ENCODE results near the gene AGPAT1. TPM values are rescaled to one million over a fixed set of nuclear protein-coding genes. Genes with fewer than 3 reads are reported as not detected.

The AGPAT1 gene
- total RNA-seq, 2 experiments from 2014 or later: 37.5 to 38.6 TPM

- DNase-seq: no peak
- no peak for ATAC-seq
- CTCF ChIA-PET: no interaction called here
- Mint-ChIP-seq H3K27me3 (no peaks in the 10 kb centered on the region), H3K4me3 (no peak overlapping the region), H3K4me1 (peaks cover 3% of the 10 kb centered on the region), H3K36me3 (peaks cover 6% of the 10 kb centered on the region), H3K9me3 (ENCODE audit: low read depth) (no peaks in the 10 kb centered on the region), H3K27ac (no peak overlapping the region)
Measured at GRCh38 chr6:32167761-32168262, 8.1 kb downstream of the AGPAT1 start.

GRCh38 chr6:32167154-32167760, 8.6 kb downstream of the AGPAT1 start:
- Mint-ChIP-seq H3K9me3 (ENCODE audit: low read depth) (no peaks in the 10 kb centered on the region), H3K27me3 (no peaks in the 10 kb centered on the region), H3K27ac (no peak overlapping the region), H3K36me3 (peaks cover 6% of the 10 kb centered on the region), H3K4me3 (no peak overlapping the region), H3K4me1 (no peaks in the 10 kb centered on the region)
- CTCF ChIA-PET: no interaction called here
- ATAC-seq (no peak), DNase-seq (no peak)

- DNase-seq: no peak
- no peak for ATAC-seq
- no peaks in the 10 kb centered on the region for H3K4me1 Mint-ChIP-seq
- H3K27ac Mint-ChIP-seq: no peak overlapping the region
- H3K4me3 Mint-ChIP-seq: no peak overlapping the region
- CTCF ChIA-PET: no interaction called here
- H3K36me3 Mint-ChIP-seq: peaks cover 6% of the 10 kb centered on the region
- no peaks in the 10 kb centered on the region for H3K9me3 Mint-ChIP-seq (ENCODE audit: low read depth)
- H3K27me3 Mint-ChIP-seq: no peaks in the 10 kb centered on the region
Measured at GRCh38 chr6:32166411-32167061, 9.3 kb downstream of the AGPAT1 start.

- no peak for ATAC-seq
- no peak within 1 kb of the TSS for H3K4me3 Mint-ChIP-seq
- no peak within 1 kb of the TSS for H3K27ac Mint-ChIP-seq
- H3K27me3 Mint-ChIP-seq: no peaks in the 10 kb centered on the region
- no peaks in the 10 kb centered on the region for H3K4me1 Mint-ChIP-seq
- CTCF ChIA-PET: interaction anchor here (0.6 to 1.8 kb wide), 3 partner anchors 10 to 31 kb away, joined by 3 to 8 read pairs (median 4); no protein-coding TSS in a partner anchor
- no peak for DNase-seq
- no peaks in the 10 kb centered on the region for H3K9me3 Mint-ChIP-seq (ENCODE audit: low read depth)
- H3K36me3 Mint-ChIP-seq: peaks cover 2% of the 10 kb centered on the region
Measured at GRCh38 chr6:32164295-32164694, 11.6 kb downstream of the AGPAT1 start, which contains the start of gene EGFL8. Gene EGFL8 (plus strand): TSS chr6:32164595. CDS start chr6:32166166, 1,571 bp downstream.

DNA sequence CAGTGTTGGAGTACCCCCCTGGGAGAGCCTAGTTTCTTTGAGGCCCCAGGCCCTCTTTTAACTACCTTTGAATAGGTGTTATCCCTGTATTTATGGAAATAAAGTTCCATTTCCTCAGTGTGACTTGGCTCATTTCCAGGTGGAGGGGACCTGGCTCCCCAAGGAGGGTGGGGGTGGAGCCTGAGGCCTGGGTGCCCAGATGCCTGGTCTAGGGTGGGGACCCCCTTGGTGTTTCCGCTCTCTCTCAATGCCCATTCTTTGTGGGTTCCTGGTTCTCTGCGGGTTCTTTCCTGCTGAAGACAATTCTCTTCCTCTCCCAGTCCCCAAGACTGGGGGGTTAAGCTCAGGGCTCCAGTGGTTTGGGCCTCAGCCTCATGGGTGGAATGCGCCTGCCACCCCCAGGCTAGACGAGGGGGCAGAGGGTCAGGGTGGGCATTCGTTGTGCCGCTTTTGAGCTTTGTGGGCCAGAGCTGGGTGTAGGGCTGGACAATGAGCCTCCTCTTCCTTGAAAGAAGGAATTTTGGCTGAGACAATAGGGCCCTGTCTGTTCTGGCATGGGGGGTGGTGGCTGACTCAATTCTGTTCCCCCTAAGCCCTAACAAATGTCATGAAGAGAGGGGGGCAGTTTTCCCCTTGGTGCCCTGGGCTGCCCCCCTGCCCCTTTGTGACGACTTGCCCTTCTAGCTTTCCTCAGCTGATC, 12.2 kb downstream of the AGPAT1 start:
- CTCF ChIA-PET: interaction anchor here (1.5 to 1.8 kb wide), 2 partner anchors 9 to 16 kb away, joined by 4 to 8 read pairs; no protein-coding TSS in a partner anchor

DNA sequence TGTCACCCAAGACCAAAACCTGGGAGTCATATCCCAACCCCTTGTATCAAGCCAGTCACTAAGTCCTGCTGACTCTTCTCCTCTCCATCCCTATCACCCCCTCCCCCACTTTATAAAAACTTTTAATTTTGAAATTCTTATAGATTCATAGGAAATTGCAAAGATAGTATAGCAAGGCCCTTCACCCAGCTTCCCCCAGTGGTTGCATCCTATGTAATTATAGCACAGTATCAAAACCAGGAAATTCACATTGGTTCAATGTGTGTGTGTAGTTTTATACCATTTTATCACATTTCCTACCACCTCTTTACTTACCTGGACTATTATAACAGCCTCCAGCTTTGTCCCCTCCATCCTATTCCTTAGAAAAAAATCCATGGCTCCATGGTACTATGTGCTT, 17.8 kb downstream of the AGPAT1 start:
- peaks cover 2% of the 10 kb centered on the region for H3K27me3 Mint-ChIP-seq
- CTCF ChIA-PET: interaction anchor here (1.1 kb wide), 1 partner anchor 39 kb away, joined by 4 read pairs; no protein-coding TSS in a partner anchor
- ATAC-seq (no peak), DNase-seq (no peak)
- H3K9me3 Mint-ChIP-seq (ENCODE audit: low read depth): no peaks in the 10 kb centered on the region
- no peak overlapping the region for H3K27ac Mint-ChIP-seq
- H3K36me3 Mint-ChIP-seq: peaks cover 9% of the 10 kb centered on the region
- peaks cover 18% of the 10 kb centered on the region for H3K4me1 Mint-ChIP-seq
- no peak overlapping the region for H3K4me3 Mint-ChIP-seq

More for the DNA sequence above, 12.2 kb downstream of the AGPAT1 start:
- ATAC-seq: no peak
- Mint-ChIP-seq H3K4me3 (no peak overlapping the region), H3K9me3 (ENCODE audit: low read depth) (no peaks in the 10 kb centered on the region), H3K36me3 (peaks cover 2% of the 10 kb centered on the region), H3K27ac (no peak overlapping the region), H3K27me3 (no peaks in the 10 kb centered on the region), H3K4me1 (no peaks in the 10 kb centered on the region)
- no peak for DNase-seq

- Mint-ChIP-seq H3K4me3 (no peak overlapping the region), H3K27me3 (peaks cover 13% of the 10 kb centered on the region), H3K4me1 (peaks cover 20% of the 10 kb centered on the region), H3K27ac (no peak overlapping the region), H3K9me3 (ENCODE audit: low read depth) (no peaks in the 10 kb centered on the region), H3K36me3 (peaks cover 9% of the 10 kb centered on the region)
- CTCF ChIA-PET: no interaction called here
- ATAC-seq (no peak), DNase-seq (no peak)
Measured at GRCh38 chr6:32156891-32157290, 19.0 kb downstream of the AGPAT1 start.

GRCh38 chr6:32154514-32155161, 21.2 kb downstream of the AGPAT1 start:
- ATAC-seq: peak; percentile 84
- peak overlapping the region; percentile 83 for H3K27ac Mint-ChIP-seq
- CTCF ChIA-PET: interaction anchor here (0.9 to 1.3 kb wide), 8 partner anchors 10 to 107 kb away, joined by 3 to 10 read pairs (median 7); partner anchors contain the start of genes ATF6B, EGFL8 and FKBPL
- peaks cover 23% of the 10 kb centered on the region for H3K4me1 Mint-ChIP-seq
- no peaks in the 10 kb centered on the region for H3K9me3 Mint-ChIP-seq (ENCODE audit: low read depth)
- peaks cover 28% of the 10 kb centered on the region for H3K27me3 Mint-ChIP-seq
- DNase-seq: peak; percentile 84
- peak overlapping the region; percentile 86 for H3K4me3 Mint-ChIP-seq
- H3K36me3 Mint-ChIP-seq: peaks cover 9% of the 10 kb centered on the region

- H3K4me3 Mint-ChIP-seq: peak within 1 kb of the TSS; percentile 86
- no peaks in the 10 kb centered on the region for H3K9me3 Mint-ChIP-seq (ENCODE audit: low read depth)
- H3K4me1 Mint-ChIP-seq: peaks cover 26% of the 10 kb centered on the region
- ATAC-seq: peak; percentile 67
- peaks cover 9% of the 10 kb centered on the region for H3K36me3 Mint-ChIP-seq
- H3K27me3 Mint-ChIP-seq: peaks cover 33% of the 10 kb centered on the region
- peak; percentile 89 for DNase-seq
- CTCF ChIA-PET: interaction anchor here (0.9 to 1.3 kb wide), 7 partner anchors 10 to 106 kb away, joined by 3 to 10 read pairs (median 7); partner anchors contain the start of genes ATF6B, EGFL8 and FKBPL
- H3K27ac Mint-ChIP-seq: peak within 1 kb of the TSS; percentile 83
Measured at GRCh38 chr6:32153564-32154513, 22.0 kb downstream of the AGPAT1 start, which contains the start of gene PPT2. Gene PPT2 (plus strand): TSS chr6:32154141. CDS start chr6:32154595, 454 bp downstream.

DNA sequence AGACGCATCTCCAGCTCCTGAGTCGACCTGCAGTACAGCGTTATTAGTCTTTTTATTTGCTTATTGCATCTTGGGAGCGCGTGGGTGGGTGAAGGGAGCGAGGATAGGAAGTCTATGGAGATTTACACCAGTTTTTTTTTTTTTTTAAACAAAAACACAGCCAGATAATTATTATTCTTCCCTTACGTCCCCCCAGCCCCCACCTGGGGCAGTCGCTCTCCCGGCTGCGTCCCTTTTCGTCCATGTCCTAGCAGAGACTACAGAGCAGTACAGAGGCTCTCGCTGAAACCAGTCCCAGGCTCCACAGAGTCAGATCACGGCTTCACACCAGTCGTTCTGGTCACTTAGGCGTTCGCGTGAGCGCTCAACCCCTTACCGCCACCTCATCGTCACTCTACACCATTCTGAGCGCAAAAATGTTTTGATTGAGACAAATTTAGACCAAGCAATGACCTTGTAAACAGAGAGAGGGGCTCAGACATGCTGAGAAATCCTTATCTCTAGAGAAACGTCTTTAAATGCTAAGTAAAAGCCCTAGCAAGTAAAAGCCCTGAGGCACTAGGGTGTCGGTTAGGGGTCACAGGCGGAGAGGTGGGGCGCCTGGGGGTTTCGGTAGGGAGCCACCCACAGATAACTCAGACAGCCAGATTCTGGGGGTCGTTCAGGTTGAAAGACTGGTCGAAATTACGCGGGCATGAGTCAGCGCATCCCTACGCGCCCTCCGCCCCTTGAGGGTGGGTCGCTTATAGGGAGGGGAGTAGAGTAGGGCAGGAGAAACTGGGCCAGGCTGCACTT, 22.9 kb downstream of the AGPAT1 start:
- H3K4me1 Mint-ChIP-seq: peaks cover 29% of the 10 kb centered on the region
- CTCF ChIA-PET: interaction anchor here (1.1 to 1.6 kb wide), 3 partner anchors 21 to 42 kb away, joined by 3 to 5 read pairs (median 3); no protein-coding TSS in a partner anchor
- peak overlapping the region; percentile 86 for H3K4me3 Mint-ChIP-seq
- ATAC-seq (no peak), DNase-seq (no peak)
- peaks cover 8% of the 10 kb centered on the region for H3K36me3 Mint-ChIP-seq
- no peak overlapping the region for H3K27ac Mint-ChIP-seq
- H3K27me3 Mint-ChIP-seq: peaks cover 42% of the 10 kb centered on the region
- H3K9me3 Mint-ChIP-seq (ENCODE audit: low read depth): no peaks in the 10 kb centered on the region
